ENCODE data around the gene SLC29A4.
"Not testable (repeated sequence)": the region's sequence is repeated elsewhere in the genome, so short reads cannot be mapped to it uniquely, and the experiment has no call there.

SLC29A4 gene

DNA sequence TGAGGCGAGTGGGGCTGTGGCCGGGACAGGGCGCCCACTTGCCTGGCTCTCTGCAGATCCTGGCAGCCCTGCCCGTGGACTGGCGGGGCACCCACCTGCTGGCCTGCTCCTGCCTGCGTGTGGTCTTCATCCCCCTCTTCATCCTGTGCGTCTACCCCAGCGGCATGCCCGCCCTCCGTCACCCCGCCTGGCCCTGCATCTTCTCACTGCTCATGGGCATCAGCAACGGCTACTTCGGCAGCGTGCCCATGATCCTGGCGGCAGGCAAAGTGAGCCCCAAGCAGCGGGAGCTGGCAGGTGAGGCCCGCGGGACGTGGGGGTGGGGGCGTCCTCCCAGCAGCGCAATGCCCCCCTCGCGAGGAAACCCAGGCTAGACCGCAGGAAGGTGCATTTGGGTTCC is 17.6 kb downstream of the SLC29A4 start:
- DNase-seq = no peak

DNA sequence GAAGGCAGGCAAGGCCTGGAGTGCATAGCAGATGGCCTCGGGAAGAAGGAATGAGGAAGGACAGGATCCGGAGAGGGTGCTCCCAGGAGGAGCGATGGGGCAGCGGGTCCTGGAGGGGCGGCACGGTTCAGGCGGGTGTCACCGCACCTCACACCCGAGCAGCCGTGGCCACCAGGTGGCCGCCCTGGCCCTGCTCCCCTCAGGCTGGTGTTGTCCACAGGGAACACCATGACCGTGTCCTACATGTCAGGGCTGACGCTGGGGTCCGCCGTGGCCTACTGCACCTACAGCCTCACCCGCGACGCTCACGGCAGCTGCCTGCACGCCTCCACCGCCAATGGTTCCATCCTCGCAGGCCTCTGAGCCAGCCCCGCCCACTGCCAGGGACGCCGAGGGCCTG is 19.8 kb downstream of the SLC29A4 start:
- DNase-seq = no peak

GRCh38 chr7:5303061-5303460 is 20.3 kb downstream of the SLC29A4 start:
- no peak for DNase-seq

DNA sequence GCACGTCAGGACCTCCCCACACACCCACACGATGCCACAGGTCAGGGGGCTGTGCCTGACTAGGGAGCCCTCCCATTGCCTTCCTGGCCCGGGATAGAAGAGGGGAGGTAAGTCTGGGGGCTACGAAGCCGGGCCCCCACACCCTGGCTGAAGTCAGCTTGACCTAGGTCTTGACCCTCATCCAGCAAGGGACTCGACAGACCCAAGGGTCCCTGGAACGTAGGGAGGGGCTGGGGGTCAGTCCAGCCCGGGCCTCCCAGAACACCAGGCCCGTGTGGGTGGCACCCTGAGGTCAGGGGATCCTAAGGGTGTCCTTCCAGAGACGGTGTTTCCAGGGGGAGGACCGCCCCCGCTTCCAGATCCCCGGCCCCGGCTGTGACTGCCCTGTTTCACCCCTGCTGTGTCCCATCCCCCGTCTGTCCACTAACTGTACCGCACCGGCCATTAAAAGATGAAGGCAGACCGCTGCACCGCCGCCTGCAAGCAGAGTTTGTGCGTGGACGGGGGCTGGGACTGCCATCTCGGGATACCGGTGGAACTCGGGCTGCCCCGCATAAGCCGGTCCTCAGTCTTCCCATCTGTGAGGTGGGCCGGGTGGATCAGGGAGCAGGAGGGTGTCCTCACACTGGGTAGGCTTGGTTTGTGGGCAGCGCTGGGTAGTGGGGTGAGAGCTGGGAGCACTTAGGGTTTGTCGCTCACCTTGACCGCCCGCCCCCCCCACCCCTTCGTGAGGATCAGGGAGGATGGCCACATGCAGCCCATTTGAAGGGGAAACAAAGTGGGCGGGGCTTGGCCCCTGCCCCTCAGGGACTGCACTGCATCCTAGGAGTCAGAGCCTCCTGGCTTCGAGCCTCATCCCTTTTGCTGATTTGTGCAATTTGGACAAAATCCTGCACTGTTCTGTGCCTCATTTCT is 21.1 kb downstream of the SLC29A4 start:
- no peak for DNase-seq

DNA sequence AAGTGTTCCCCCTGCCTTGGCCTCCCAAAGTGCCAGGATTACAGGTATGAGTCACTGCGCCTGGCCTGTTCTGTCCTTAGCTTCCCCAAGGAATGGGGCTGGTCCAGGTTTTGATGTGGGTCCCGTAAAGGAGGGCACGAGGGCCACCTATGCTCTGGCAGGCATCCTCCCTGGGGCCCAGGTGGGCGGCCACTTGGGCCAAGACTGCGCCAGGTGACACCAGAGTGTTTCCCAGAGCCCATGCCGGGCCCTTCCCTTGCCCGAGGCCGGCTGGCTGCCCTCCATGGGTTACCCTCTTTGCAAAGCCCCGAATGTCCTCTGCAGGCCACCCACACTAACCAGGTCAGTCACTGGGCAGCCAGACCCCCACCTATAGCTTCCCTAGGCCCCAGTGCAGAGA is 22.3 kb downstream of the SLC29A4 start:
- not testable (repeated sequence) for DNase-seq

DNA sequence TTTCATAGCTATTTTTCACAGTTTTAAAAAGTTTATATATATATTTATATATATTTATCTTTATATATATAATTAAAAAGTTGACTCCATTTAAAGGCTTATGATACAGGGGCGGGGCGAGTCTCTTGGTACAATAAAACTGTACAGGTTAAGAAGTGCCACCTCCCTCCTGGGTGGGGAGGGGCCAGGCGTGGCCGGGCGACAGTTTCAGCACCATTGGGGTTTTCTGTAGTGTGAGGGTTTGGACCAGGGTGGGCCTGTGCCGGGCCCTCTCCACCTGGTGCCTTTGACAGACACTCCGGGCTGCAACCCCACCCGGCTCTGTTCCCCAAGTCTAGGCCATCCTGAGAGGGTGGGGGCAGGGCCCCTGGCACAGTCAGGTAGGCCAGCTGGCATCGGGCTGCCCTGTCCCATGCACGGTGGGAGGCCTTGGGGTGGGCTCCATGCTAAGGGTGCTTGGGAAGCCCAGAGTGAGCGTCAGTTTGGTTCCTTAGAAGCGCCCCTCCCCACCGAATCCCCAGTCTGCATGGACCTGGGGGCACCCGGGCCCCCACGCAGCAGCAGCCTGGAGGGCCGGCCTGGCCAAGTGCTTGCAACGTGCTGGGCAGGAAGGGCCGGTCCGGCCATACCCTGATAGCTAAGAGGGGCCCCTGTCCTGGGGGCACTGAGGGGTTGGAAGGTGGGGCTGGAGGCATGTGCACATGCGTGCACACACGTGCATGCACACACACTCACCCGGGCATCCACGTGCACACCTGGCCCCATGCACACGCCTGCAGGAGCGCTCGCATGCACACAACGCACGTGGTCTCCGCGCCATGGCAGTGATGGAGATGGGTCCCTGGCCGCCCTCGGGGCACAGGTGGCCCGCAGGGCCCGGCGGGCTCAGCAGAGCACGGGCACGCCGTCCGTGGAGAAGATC is 24.7 kb downstream of the SLC29A4 start:
- not testable (repeated sequence) for DNase-seq

DNA sequence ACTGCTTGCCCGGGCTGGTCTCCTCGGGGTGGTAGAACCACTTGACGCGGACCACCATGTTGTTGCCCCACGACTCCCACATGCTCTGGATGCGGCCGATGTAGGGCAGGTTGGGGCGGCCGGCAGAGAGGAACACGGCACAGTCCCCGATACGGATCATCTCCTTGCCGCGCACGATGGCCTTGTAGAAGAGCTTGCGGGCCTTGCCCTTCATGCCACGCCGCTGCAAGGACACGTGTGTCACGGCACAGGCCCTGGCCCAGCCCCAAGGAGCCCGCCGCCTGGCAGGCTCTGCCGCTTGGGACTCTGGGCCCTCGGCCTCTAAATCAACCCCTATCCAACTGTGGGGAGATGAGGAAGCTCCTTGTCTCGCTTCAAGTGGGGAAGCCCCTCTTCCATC is 26.4 kb downstream of the SLC29A4 start:
- DNase-seq = no peak

- no peak for DNase-seq
These were observed 28.2 kb downstream of the SLC29A4 start for GRCh38 chr7:5310822-5311405.

DNA sequence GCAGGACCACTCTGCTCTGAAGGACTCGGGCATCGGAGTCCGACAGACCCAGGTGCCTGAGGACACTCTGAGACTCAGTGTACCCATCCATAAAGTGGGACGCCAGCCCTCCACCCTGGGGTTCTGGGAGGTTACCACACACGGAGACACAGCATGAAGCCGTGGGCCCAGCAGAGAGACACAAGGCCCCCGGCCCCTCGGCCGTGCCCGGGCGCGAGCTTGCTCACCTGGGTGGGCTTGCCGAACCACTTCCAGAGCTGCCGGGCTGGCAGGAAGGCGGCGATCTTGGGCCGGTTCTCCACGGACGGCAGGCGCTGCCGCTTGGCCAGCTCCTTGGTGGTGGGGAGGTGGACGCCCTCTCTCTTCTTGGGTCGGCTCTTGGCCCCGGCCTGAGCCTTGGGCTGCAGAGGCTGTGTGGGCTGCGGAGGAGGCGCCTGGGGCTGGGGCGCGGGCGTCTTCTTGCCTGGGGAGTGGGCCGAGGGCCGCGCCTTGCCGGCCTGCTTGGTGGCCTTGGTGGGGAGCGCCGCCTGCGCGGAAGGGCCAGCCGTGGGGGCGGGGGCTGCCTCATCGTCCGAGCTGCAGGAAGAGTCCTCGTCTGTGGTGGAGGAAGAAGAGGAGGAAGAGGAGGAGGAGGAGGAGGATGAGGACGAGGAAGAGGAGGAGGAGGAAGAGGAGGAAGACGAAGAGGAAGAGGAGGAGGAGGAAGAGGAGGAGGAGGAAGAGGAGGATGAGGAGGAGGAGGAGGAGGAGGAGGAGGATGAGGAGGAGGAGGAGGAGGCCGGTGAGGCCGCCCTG is 29.7 kb downstream of the SLC29A4 start:
- DNase-seq = not testable (repeated sequence)

GRCh38 chr7:5313076-5313885 is 30.5 kb downstream of the SLC29A4 start:
- not testable (repeated sequence) for DNase-seq

- no peak for DNase-seq
These were observed 32.1 kb downstream of the SLC29A4 start for GRCh38 chr7:5314864-5315263.

- DNase-seq = no peak
These were observed 33.0 kb downstream of the SLC29A4 start for GRCh38 chr7:5315761-5316160.

DNA sequence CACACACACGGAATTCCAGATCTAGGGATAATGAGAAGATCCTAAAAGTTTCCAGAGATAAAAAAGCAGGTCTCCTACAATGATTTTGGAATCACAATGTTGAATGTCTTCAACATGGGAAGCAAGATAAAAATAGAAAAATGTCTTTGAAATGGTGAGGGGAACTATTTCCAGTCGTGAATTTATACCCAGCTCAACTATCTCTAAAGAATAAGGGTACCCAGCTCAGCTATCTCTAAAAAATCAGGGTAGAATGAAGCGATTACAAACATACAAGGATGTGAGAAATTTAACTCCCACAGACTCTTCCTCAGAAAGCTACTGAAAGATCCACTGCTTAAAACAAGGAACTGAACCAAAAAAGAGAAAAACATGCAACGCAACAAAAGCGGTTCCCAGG is 35.9 kb downstream of the SLC29A4 start:
- DNase-seq = not testable (repeated sequence)

GRCh38 chr7:5320391-5320790 is 37.6 kb downstream of the SLC29A4 start:
- no peak for DNase-seq

DNA sequence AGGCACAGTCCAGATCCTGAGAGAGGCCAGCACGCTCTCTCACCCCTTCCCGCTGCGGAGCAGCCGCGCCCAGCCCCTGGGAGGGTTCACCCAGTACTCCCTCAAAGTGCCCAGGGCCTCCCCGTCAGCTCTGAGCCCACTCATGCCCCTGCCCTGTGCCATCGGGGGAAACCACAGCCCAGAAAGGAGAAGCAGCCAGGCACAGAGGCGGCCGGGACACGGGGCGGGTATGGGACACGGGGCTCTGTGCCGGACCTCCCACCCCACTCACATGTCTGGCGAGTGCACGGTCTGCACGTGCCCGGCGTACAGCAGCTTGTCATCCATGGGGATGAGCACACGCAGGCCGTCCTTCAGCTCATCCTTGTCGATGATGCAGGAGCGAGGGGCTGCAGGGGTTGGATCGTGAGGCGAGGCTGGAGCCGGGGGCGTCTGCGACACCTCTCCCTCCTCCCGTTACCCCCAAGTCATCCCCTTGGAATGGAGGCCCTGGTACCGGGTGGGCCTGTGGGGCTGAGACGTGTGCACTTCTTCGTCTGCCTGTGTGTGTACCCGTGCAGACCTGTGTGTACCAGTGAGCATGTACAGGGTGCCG is 38.2 kb downstream of the SLC29A4 start:
- DNase-seq = no peak

- DNase-seq = no peak
These were observed 40.1 kb downstream of the SLC29A4 start for GRCh38 chr7:5322621-5323410.

DNA sequence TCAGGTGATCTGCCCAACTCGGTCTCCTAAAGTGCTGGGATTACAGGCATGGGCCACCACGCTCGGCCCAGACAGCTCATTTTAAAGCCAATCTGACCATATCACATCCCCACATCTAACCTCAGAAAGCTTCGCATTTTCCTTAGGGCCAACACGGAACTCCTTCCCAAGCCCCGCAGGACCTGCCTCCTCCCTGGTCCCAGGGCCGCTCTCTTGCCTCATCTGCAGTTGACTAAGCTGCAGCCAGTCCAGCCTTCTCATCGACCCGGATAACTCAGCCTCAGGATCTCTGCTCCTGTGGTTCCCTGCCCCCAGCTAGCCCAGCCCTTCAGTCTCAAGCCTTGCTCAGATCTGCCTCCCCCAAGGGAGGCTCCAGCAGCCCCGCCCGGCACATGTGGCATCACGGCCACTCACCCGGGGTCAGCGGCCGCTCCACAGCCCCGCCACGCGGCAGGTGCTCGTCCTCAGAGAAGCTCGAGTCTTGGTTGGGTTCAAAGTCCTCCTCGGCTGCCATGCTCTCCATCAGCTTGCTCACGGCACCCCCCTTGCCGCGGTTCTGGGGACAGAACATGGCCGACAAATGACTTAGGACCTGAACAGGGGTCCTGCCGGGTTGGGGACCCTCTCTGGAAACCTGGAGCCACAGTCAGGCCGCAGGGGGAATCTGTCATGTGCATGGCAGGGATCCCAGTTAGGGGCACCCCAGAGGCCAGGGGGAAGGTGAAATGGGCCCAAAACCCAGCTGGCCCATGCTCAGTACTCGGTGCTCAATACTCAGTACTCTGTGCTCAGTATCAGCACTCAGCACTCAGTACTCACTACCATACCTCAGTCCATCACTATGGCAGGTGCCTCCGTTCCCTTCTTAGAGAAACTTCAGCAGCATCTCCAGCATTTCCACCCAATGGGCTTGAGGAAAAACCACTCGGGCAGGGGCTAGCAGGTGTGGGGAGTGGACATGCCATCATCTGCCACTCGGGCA is 41.3 kb downstream of the SLC29A4 start:
- not testable (repeated sequence) for DNase-seq

DNA sequence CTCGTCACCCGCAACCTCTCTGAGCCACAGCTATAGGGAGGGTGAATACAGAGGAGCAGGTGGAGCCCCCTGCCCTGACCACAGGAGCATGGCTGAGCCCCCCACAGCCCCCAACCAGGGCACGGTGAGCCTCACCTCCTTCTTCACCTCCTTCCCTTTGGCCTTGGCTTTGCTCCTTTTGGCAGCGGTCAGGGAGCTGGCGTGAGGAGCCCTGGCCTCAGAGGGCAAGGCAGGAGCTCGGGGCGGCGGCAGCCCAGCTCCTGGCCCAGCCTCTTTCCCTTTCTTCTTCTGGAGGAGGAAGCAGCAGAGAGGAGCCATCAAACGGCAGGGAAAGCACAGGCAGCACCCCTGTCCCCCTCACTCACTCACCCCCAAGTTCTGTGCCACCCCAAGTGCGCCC is 42.2 kb downstream of the SLC29A4 start:
- no peak for DNase-seq

DNA sequence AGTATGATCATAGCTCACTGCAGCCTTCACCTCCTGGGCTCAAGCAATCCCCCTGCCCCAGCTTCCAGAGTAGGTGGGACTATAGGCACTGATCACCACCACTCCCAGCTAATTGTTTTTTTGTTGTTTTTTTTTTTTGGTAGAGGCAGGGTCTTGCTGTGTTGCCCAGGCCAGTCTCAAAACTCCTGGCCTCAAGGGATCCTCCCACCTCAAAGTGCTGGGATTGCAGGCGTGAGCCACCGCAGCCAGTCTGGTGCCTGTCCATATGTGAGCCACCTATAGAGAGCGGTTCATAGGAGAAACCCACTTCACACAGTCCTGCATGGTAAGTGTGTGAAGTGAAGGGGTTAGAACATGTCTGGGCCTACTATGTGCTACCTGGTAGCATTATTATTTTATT is 47.5 kb downstream of the SLC29A4 start:
- DNase-seq = no peak
